Measurements from ENCODE around the gene SLC10A7. TPM values are rescaled to one million over a fixed set of nuclear protein-coding genes. Genes with fewer than 3 reads are reported as not detected.

The SLC10A7 gene
- total RNA-seq, 2 donors from 2014 or later: 28.3 to 31.9 TPM

GRCh38 chr4:146450524-146450923, 71.2 kb downstream of the SLC10A7 start:
- peak in 1 of 2 donors; percentile 19 for DNase-seq
- Mint-ChIP-seq H3K4me3 (peak overlapping the region; percentile 67 to 81), H3K36me3 (ENCODE audit: insufficient read depth in 2 of 2) (peaks cover 7 to 25% of the 10 kb centered on the region in 2 donors)

DNA sequence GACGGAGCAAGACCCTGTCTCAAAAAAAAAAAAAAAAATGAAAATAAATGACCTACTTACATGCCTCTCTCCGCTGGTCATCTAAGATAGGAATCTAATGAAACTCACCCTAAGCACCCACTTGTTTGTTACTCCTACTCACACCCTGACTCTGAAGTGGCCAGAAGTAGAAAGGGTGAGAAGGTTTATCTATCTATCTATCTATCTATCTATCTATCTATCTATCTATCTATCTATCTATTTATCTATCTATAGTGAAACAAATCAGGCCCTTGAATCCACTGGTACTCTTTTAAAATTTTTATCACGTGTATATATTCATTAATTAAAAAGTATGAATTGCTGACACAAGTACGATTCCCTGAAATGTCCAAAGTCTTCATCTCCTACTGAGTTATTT, 75.2 kb downstream of the SLC10A7 start:
- Mint-ChIP-seq H3K27me3 (ENCODE audit: low read depth) (no peaks in the 10 kb centered on the region), H3K36me3 (ENCODE audit: insufficient read depth in 2 of 2) (peaks cover 7 to 28% of the 10 kb centered on the region in 2 donors), H3K27ac (no peak overlapping the region), H3K9me3 (peaks cover 4 to 5% of the 10 kb centered on the region in 2 donors), H3K4me3 (no peak overlapping the region), H3K4me1 (ENCODE audit: low read depth) (peaks cover 37% of the 10 kb centered on the region)
- ATAC-seq (replicated peaks in 1 of 2) (no peak), DNase-seq (no peak)

More at GRCh38 chr4:146450524-146450923, 71.2 kb downstream of the SLC10A7 start:
- Mint-ChIP-seq H3K4me1 (ENCODE audit: low read depth) (peaks cover 40% of the 10 kb centered on the region), H3K27ac (peak overlapping the region; percentile 94), H3K9me3 (peaks cover 5% of the 10 kb centered on the region in 2 donors), H3K27me3 (ENCODE audit: low read depth) (no peaks in the 10 kb centered on the region)
- peak; percentile 93 for ATAC-seq (replicated peaks in 1 of 2)

DNA sequence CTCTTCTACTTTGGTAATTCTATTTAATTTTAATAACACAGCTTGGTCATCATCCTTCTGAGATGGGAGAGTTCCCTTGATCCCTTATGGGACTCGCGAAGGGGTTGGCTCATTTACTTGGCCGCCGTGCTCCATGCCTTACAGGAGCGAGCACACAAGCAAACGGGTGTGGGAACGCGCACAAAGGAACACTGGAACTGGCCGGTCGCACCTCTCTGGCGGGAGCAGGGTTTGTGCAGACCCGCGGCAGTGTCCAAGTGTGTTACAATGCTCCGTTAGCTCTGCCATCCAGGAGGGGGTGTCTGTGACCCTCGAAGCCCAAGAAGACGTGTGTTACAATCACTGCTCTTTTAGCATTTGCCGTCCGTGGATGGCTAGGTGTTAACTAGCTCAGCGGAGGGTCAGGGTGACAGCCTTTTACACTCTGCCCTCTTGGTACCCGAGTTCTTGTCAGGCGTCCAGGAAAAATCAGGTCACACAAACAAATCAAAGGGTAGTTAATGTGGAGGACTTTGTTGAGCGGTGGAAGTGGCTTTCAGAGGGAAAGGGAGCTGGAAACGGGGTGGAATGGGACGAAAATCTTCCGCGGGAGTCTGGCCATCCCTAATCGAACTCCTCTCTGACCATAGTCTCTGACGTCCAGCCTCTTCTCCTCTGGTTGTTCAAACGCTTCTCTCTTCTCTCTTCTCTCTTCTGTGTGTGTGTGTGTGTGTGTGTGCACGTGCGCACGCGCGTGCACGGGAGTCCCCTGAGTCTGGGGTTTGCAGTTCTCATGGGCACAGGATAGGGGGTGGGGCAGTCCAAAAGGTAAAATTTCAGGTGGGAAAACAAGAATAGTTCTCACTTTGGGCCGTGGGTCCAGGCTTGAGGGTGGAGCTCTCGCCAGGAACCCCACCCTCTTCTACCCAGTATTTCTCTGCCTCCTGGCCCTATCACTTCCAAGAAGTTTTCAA, 76.3 kb downstream of the SLC10A7 start:
- H3K36me3 Mint-ChIP-seq (ENCODE audit: insufficient read depth in 2 of 2): peaks cover 4 to 18% of the 10 kb centered on the region in 2 donors
- no peak overlapping the region for H3K4me3 Mint-ChIP-seq
- no peaks in the 10 kb centered on the region for H3K9me3 Mint-ChIP-seq
- ATAC-seq (replicated peaks in 1 of 2): no peak
- no peak for DNase-seq
- H3K27ac Mint-ChIP-seq: no peak overlapping the region
- H3K4me1 Mint-ChIP-seq (ENCODE audit: low read depth): peaks cover 26% of the 10 kb centered on the region
- H3K27me3 Mint-ChIP-seq (ENCODE audit: low read depth): no peaks in the 10 kb centered on the region

- Mint-ChIP-seq H3K9me3 (no peaks in the 10 kb centered on the region), H3K27ac (no peak overlapping the region), H3K4me3 (no peak overlapping the region), H3K36me3 (ENCODE audit: insufficient read depth in 2 of 2) (peaks cover 4 to 18% of the 10 kb centered on the region in 2 donors), H3K4me1 (ENCODE audit: low read depth) (peaks cover 9% of the 10 kb centered on the region), H3K27me3 (ENCODE audit: low read depth) (no peaks in the 10 kb centered on the region)
- ATAC-seq (replicated peaks in 1 of 2) (no peak), DNase-seq (no peak)
Observed at GRCh38 chr4:146443525-146443924, 78.2 kb downstream of the SLC10A7 start.

GRCh38 chr4:146442801-146443200, 78.9 kb downstream of the SLC10A7 start:
- ATAC-seq (replicated peaks in 1 of 2) (no peak), DNase-seq (no peak)
- H3K9me3 Mint-ChIP-seq: no peaks in the 10 kb centered on the region
- H3K27me3 Mint-ChIP-seq (ENCODE audit: low read depth): no peaks in the 10 kb centered on the region
- peaks cover 17% of the 10 kb centered on the region for H3K4me1 Mint-ChIP-seq (ENCODE audit: low read depth)
- peaks cover 4 to 16% of the 10 kb centered on the region in 2 donors for H3K36me3 Mint-ChIP-seq (ENCODE audit: insufficient read depth in 2 of 2)
- no peak overlapping the region for H3K4me3 Mint-ChIP-seq
- H3K27ac Mint-ChIP-seq: no peak overlapping the region

DNA sequence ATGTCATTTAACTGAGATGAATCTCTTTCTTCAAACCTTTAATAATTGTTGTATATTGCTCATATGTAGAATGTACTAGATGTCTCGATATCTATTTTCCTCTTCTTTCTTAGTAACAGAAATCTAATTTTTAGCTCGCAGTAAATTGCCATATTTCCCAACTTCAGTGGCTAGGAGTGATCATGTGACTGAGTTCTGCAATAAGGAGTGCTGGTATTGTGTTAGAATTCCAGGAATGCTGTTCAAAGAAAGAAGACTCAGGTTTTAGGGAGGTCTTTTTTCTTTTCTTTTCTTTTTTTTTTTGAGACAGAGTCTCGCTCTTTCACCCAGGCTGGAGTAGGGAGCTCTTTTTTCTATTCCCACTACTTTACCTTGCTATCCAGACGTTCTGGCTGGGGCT, 81.7 kb downstream of the SLC10A7 start:
- ATAC-seq (replicated peaks in 1 of 2): no peak
- H3K9me3 Mint-ChIP-seq: no peaks in the 10 kb centered on the region

DNA sequence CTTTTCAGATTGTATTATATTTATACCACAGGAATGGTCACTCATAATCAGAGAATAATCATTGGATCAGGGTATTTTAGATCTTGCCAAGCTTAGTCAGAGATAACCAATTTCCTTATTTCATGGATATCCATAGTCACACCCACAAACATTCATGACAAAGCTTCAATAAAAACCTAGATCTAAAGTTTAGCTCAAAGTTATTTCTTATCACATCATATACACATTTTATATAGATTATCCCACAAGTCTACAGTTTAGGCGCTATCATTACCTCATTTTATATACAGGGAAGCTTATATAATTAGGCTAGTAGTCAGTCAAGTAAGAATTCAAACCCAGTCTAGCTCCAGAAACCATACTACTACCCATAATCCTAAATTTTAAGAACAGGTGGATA, 82.3 kb downstream of the SLC10A7 start:
- peaks cover 18% of the 10 kb centered on the region for H3K4me1 Mint-ChIP-seq (ENCODE audit: low read depth)
- ATAC-seq (replicated peaks in 1 of 2) (no peak), DNase-seq (no peak)
- no peak overlapping the region for H3K4me3 Mint-ChIP-seq
- no peaks in the 10 kb centered on the region for H3K9me3 Mint-ChIP-seq
- H3K27ac Mint-ChIP-seq: no peak overlapping the region
- no peaks in the 10 kb centered on the region for H3K36me3 Mint-ChIP-seq (ENCODE audit: insufficient read depth in 2 of 2)
- no peaks in the 10 kb centered on the region for H3K27me3 Mint-ChIP-seq (ENCODE audit: low read depth)

More for the DNA sequence above, 81.7 kb downstream of the SLC10A7 start:
- Mint-ChIP-seq H3K4me1 (ENCODE audit: low read depth) (peaks cover 18% of the 10 kb centered on the region), H3K27me3 (ENCODE audit: low read depth) (no peaks in the 10 kb centered on the region), H3K27ac (no peak overlapping the region), H3K36me3 (ENCODE audit: insufficient read depth in 2 of 2) (no peaks in the 10 kb centered on the region), H3K4me3 (no peak overlapping the region)
- DNase-seq: no peak

GRCh38 chr4:146437778-146438177, 84.0 kb downstream of the SLC10A7 start:
- H3K27me3 Mint-ChIP-seq (ENCODE audit: low read depth): no peaks in the 10 kb centered on the region
- ATAC-seq (replicated peaks in 1 of 2) (no peak), DNase-seq (no peak)
- H3K36me3 Mint-ChIP-seq (ENCODE audit: insufficient read depth in 2 of 2): no peaks in the 10 kb centered on the region
- H3K4me3 Mint-ChIP-seq: no peak overlapping the region
- no peaks in the 10 kb centered on the region for H3K9me3 Mint-ChIP-seq
- peak overlapping the region; percentile 37 for H3K27ac Mint-ChIP-seq
- peaks cover 16% of the 10 kb centered on the region for H3K4me1 Mint-ChIP-seq (ENCODE audit: low read depth)

- Mint-ChIP-seq H3K27ac (no peak overlapping the region), H3K4me1 (ENCODE audit: low read depth) (peaks cover 9% of the 10 kb centered on the region), H3K36me3 (ENCODE audit: insufficient read depth in 2 of 2) (peaks cover 0 to 1% of the 10 kb centered on the region in 2 donors), H3K27me3 (ENCODE audit: low read depth) (no peaks in the 10 kb centered on the region), H3K9me3 (no peaks in the 10 kb centered on the region), H3K4me3 (no peak overlapping the region)
- DNase-seq (no peak), ATAC-seq (replicated peaks in 1 of 2) (no peak)
Observed at GRCh38 chr4:146436423-146437162, 85.1 kb downstream of the SLC10A7 start.

- Mint-ChIP-seq H3K4me1 (ENCODE audit: low read depth) (peaks cover 9% of the 10 kb centered on the region), H3K9me3 (no peaks in the 10 kb centered on the region), H3K36me3 (ENCODE audit: insufficient read depth in 2 of 2) (peaks cover 0 to 1% of the 10 kb centered on the region in 2 donors), H3K4me3 (no peak overlapping the region), H3K27me3 (ENCODE audit: low read depth) (no peaks in the 10 kb centered on the region), H3K27ac (no peak overlapping the region)
- DNase-seq (no peak), ATAC-seq (replicated peaks in 1 of 2) (no peak)
Observed at GRCh38 chr4:146435962-146436361, 85.8 kb downstream of the SLC10A7 start.

- Mint-ChIP-seq H3K27ac (no peak overlapping the region), H3K9me3 (no peaks in the 10 kb centered on the region), H3K36me3 (ENCODE audit: insufficient read depth in 2 of 2) (peaks cover 0 to 1% of the 10 kb centered on the region in 2 donors), H3K4me3 (no peak overlapping the region), H3K4me1 (ENCODE audit: low read depth) (no peaks in the 10 kb centered on the region), H3K27me3 (ENCODE audit: low read depth) (no peaks in the 10 kb centered on the region)
- DNase-seq (no peak), ATAC-seq (replicated peaks in 1 of 2) (no peak)
Observed at GRCh38 chr4:146432065-146432464, 89.7 kb downstream of the SLC10A7 start.

- Mint-ChIP-seq H3K4me1 (ENCODE audit: low read depth) (no peaks in the 10 kb centered on the region), H3K4me3 (no peak overlapping the region), H3K9me3 (peaks cover 0 to 2% of the 10 kb centered on the region in 2 donors), H3K27me3 (ENCODE audit: low read depth) (no peaks in the 10 kb centered on the region), H3K36me3 (ENCODE audit: insufficient read depth in 2 of 2) (peaks cover 0 to 1% of the 10 kb centered on the region in 2 donors), H3K27ac (peak overlapping the region; percentile 33)
- DNase-seq (no peak), ATAC-seq (replicated peaks in 1 of 2) (no peak)
Observed at GRCh38 chr4:146428298-146428697, 93.4 kb downstream of the SLC10A7 start.

DNA sequence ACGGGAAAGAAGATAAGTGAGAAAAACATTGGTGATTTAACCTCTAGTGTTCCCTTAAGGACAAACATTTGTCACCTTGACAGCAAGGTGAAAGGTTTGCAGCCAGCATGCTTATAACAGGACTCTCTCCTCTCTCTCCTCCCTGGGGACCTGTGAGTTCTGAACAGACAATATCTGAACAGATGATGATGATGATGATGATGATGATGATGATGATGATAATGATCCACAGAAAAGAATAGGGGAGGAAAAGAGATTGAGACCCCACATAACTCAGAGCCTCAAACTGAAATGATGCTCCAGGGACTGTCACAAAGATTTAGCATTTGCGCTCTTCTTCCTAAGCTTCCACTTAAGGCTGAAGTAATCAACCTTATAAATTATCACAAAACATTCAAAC, 103.9 kb downstream of the SLC10A7 start:
- Mint-ChIP-seq H3K4me1 (ENCODE audit: low read depth) (no peaks in the 10 kb centered on the region), H3K9me3 (no peaks in the 10 kb centered on the region), H3K4me3 (no peak overlapping the region), H3K36me3 (ENCODE audit: insufficient read depth in 2 of 2) (no peaks in the 10 kb centered on the region), H3K27me3 (ENCODE audit: low read depth) (no peaks in the 10 kb centered on the region), H3K27ac (no peak overlapping the region)
- DNase-seq (no peak), ATAC-seq (replicated peaks in 1 of 2) (no peak)
